Fibroblast of the aortic adventitia (primary cell): ENCODE measurements around the gene TAF12. TPM values are rescaled to one million over a fixed set of nuclear protein-coding genes. Genes with fewer than 3 reads are reported as not detected.
A peak's percentile ranks its signal among the peaks of the same experiment; 100 is the strongest.
"Not testable (repeated sequence)": the region's sequence is repeated elsewhere in the genome, so short reads cannot be mapped to it uniquely, and the experiment has no call there.

Experiments
- DNase-seq: peaks from one replicate; pipeline ENCODE4 v3.0.0-alpha.2; 2010; ENCODE audit warnings: low read depth
- H3K4me3 ChIP-seq: 2 replicates; pipeline ENCODE4 v1.5.1; 2011; ENCODE audit warnings: low read depth, mild to moderate bottlenecking, control low read depth, low read length, moderate library complexity
- total RNA-seq: library from RNA; depleted of rRNA; stranded (reverse); fragments of >200 nt; gene quantifications from 2 replicates; pipeline ENCODE4 v1.2.3, GENCODE V29; 2012; ENCODE audit warnings: low replicate concordance
- TF ChIP-seq, protein P1 (sequence below): IDR thresholded peaks from 2 replicates; pipeline ENCODE4 v1.5.1; 2011; ENCODE audit warnings: mild to moderate bottlenecking, low read length, control low read depth, inconsistent platforms; ENCODE audit not compliant: insufficient read depth

TAF12 gene
- total RNA-seq, 1 donor, result 36.0 TPM

DNA sequence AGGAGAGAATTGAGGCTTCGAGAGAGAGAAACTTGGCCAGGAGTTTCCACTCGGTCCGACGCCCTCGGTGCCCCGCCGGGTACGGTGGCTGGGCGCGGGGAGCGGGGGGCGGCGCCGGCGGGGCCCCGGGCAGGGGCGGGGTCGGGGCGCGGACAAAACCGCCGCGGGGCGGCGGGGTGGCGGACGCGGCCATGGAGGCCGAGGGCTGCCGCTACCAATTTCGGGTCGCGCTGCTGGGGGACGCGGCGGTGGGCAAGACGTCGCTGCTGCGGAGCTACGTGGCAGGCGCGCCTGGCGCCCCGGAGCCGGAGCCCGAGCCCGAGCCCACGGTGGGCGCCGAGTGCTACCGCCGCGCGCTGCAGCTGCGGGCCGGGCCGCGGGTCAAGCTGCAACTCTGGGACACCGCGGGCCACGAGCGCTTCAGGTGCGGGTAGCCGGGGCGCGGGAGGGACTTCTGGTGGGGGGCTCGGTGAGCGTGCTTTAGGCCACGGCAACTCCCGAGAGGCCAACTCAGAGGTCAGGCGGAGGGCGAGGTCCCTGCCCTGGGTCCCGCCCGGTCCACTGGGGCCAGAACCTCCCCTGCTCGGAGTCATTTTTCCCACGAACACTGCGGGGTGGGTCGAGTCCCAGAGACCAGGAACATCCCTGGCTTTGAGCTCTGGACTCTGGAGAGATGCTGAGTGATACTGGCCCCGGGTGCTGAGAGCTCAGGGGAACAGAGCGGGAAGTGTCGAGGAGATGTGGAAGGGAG is 50.4 kb downstream of the TAF12 start:
- DNase-seq, result no peak
- peak overlapping the region; percentile 57 for H3K4me3 ChIP-seq
- TF ChIP-seq, protein P1, sequence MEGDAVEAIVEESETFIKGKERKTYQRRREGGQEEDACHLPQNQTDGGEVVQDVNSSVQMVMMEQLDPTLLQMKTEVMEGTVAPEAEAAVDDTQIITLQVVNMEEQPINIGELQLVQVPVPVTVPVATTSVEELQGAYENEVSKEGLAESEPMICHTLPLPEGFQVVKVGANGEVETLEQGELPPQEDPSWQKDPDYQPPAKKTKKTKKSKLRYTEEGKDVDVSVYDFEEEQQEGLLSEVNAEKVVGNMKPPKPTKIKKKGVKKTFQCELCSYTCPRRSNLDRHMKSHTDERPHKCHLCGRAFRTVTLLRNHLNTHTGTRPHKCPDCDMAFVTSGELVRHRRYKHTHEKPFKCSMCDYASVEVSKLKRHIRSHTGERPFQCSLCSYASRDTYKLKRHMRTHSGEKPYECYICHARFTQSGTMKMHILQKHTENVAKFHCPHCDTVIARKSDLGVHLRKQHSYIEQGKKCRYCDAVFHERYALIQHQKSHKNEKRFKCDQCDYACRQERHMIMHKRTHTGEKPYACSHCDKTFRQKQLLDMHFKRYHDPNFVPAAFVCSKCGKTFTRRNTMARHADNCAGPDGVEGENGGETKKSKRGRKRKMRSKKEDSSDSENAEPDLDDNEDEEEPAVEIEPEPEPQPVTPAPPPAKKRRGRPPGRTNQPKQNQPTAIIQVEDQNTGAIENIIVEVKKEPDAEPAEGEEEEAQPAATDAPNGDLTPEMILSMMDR, result no peak

DNA sequence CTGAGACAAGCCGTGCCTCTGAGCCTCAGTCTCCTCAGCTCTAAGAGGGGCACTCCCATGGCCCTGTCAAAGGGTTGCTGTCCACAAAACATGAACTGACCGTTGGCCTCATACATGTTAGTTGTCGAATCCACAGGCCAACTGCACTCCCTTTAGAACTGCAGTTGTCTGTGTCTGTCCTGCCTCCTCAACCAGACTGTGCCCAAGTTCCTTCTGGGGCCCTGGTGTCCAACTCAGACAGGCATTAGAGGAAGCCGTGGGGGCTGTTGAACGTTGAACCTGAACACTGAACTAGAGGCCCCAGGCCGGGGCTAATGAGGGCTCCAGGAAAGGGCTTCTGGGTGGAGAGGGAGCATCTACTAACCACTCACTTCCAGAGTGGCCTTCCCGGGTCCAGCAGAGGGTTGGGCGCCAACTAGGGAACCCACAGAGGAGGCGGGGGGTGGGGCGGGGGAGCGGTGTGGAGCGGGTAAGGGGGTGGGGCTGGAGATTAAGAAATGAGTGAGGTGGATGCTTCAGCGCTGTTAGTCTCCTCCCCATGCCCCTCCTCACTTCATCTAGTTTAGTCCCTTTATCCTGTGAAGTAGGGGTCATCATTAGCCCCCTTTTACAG is 51.1 kb downstream of the TAF12 start, which contains the start of gene RAB42:
TSS of gene RAB42 (plus strand) at position 558 of the 613 bp plus-strand sequence. CDS start 247 bp downstream, outside the sequence.
- TF ChIP-seq, protein P1, result no peak
- DNase-seq, result no peak
- H3K4me3 ChIP-seq, result peak within 1 kb of the TSS; percentile 57

DNA sequence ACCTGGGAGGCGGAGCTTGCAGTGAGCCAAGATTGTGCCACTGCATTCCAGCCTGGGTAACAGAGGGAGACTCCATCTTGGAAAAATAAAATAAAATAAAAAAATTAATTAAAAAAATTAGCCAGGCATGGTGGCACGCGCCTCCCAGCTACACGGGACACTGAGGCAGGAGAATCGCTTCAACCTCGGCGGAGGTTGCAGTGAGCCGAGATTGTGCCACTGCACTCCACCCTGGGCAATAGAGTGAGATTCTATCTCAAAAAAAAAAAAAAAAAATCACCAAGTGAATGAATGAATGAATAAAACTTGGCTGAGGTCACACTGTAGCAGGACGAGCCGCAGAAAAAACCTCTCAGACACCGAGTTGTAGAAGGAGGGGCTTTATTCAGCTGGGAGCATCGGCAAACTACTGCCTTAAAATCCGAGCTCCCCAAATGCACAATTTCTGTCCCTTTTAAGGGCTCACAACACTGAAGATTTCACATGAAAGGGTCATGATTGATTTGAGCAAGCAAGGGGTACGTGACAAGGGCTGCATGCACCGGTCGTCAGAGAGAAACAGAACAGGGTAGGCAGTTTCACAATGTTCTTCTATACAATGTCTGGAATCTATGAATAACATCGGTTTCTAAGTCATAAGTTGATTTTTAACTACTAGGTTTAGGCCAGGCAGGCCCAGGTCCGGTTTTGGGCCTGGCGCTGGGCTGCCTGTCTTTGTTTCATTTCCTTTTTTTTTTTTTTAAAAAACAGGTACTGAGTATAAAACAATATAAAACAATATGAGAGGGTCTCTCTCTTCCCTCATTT is 56.1 kb downstream of the TAF12 start:
- not testable (repeated sequence) for H3K4me3 ChIP-seq, DNase-seq

DNA sequence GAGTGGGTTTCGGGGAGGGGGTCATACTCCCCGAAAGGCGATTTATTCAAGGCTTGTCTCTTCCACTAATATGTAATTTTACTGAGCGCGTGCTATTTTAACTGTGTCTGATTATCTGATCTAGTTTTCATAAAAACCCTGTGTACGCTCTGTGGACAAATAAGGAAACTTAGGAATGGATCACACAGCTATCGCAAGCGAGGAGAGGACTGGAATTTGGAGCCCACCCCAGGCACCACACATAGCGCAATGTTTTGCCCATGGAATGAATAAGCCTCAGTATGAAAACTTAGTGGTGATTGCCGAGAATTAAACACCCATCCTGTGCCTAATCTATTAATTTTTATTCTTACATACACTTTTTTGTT is 60.6 kb downstream of the TAF12 start:
- H3K4me3 ChIP-seq, result peak overlapping the region; percentile 73
- DNase-seq, result peak; percentile 62
- TF ChIP-seq, protein P1, result no peak

DNA sequence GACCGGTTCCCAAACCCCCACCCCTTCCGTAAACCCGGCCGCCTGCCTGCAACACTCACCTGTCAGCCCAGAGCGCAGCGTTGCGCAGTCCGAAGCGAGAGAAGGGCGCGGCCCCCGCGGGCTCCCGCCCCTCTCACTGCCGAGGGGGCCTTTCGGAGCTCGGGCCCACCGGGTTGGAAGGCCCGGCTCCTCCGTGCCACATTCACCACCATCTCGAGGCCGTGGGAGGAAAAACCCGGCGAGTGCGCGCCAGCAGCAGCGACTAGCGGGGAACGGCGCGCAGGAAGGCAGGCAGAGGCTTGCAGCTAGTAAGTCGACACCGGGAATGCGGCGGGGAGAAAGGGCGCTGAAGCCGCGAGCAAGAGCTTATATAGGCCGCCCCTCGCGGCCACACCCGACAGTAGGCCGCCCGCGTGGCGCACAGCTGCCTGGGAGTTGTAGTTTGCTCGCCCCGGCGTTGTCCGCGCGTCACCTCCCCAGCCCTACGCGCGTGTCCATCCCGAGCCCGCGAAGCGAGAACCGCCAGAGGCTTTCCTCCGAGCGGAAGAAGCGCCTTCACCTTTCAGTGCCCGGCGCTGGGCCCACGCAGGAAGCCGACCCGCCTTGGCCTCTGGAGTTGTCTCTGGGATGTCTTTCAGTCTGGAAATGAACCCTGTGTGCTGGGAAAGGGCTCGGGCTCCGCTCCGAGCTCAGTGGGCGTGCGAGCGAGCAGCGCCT is 61.2 kb downstream of the TAF12 start:
- peak overlapping the region; percentile 73 for H3K4me3 ChIP-seq
- TF ChIP-seq, protein P1, result no peak
- DNase-seq, result peak; percentile 95

DNA sequence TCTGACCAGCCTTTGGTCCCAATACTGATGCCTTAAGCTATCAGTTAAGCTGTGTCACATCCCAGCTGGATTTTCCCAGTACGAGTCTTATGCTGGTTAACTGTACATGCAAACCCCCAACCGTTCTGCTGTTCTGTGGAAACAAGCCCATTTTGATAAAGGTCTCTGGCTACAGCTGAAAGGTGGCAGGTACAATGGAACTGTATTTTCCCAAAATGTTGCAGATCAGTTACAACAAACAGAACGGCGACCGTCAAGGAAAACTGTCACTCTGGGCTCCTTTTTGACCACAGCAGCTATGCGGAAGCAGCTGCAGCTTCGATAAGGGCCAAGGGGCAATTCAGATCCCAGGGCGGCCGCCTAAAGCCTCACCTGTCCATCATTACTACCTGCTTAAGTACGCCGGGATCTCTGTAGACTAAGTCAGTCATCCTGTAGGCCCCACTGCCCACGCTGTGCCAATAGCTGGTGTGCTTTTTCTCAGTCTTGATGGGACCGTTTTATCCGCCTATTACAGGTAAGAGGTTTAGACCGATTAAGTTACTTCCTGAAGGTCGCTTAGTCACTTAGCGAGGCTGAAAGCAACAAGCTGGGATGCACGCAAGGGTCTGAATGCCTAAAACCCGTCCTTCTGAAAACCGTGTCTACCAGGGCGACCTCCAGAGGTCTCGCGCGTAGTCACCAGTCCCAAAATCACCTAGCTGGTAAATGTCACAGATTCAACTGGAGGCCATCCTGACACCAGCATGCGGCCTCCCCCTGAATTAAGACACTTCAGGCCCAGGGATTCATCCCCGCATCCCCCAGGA is 61.9 kb downstream of the TAF12 start:
- DNase-seq, result peak; percentile 47
- TF ChIP-seq, protein P1, result no peak
- H3K4me3 ChIP-seq, result peak overlapping the region; percentile 73
